K562 (cell line): Measurements from ENCODE around the gene USP46. TPM values are rescaled to one million over a fixed set of nuclear protein-coding genes. Genes with fewer than 3 reads are reported as not detected.

Experiments used
- ATAC-seq: fragments of 200-7000 bp; cut with Tn5 transposase; 3 replicates; pipeline ENCODE4 v1.9.1; 2020; ENCODE audit warnings: moderate library complexity
- BruUV-seq: library from RNA; stranded (reverse); fragments of 400-500 nt; replicated peaks from 2 replicates; lab custom pipeline; 2021; lab: Mats Ljungman, UMichigan
- CTCF ChIA-PET: fragments of 300-600 bp; formaldehyde crosslinking; extraction: SDS; loops from one replicate; lab custom pipeline; 2021; ENCODE audit warnings: low intra/inter-chr PET ratio; lab: Yijun Ruan, JAX
- POLR2A ChIA-PET: fragments of 300-600, 350-650 bp; sonication (Branson Sonifier 250); formaldehyde crosslinking; extraction: SDS; loops from one replicate; lab custom pipeline; 2021; ENCODE audit warnings: antibody characterized with exemption, inconsistent platforms; lab: Yijun Ruan, JAX
- DNase-seq, 4 experiments: peaks; one replicate each; pipeline versions ENCODE4 v3.0.0 to v3.0.0-alpha.2; 2011 to 2018; ENCODE audit warnings: low spot score in 3 of 4, mixed read lengths in 3 of 4; ENCODE audit errors: extremely low read depth in 1 of 4
- FAIRE-seq: peaks from 2 replicates; lab custom pipeline; 2011; peaks lifted over from hg19 to GRCh38; lab: Jason Lieb, UNC
- H2AFZ ChIP-seq: 2 replicates; pipeline ENCODE4 v1.6.0; 2011; ENCODE audit warnings: low read depth, low read length, control low read depth, inconsistent platforms
- H3K27ac ChIP-seq: fragments of 200-600 bp; 3 replicates; pipeline ENCODE4 v1.8.0; 2011; ENCODE audit warnings: low read depth, mild to moderate bottlenecking, control low read depth, inconsistent platforms, low read length, moderate library complexity, mixed read lengths; ENCODE audit errors: extremely low read depth
- H3K27me3 ChIP-seq, 2 experiments: fragments of 300-600 bp in 1 of 2; 2 replicates in 1 of 2; 3 replicates in 1 of 2; pipeline versions ENCODE4 v1.6.0 to v1.8.0; 2011; ENCODE audit warnings: inconsistent platforms in 2 of 2, low read length in 2 of 2, mild to moderate bottlenecking in 1 of 2, mixed read lengths in 1 of 2, moderate library complexity in 1 of 2; ENCODE audit not compliant: control insufficient read depth in 2 of 2, insufficient read depth in 2 of 2
- H3K36me3 ChIP-seq: fragments of 300-600 bp; 3 replicates; pipeline ENCODE4 v1.8.0; 2011; ENCODE audit warnings: mild to moderate bottlenecking, low read length, inconsistent platforms; ENCODE audit not compliant: control insufficient read depth, insufficient read depth
- H3K4me1 ChIP-seq, 2 experiments: fragments of 200-600 bp in 1 of 2; replicated peaks in 1 of 2; 2 replicates in 1 of 2; 3 replicates in 1 of 2; pipeline versions ENCODE4 v1.5.1 to v1.8.0; 2011; ENCODE audit warnings: inconsistent platforms in 2 of 2, low read length in 2 of 2, mild to moderate bottlenecking in 1 of 2, mixed read lengths in 1 of 2, moderate library complexity in 1 of 2; ENCODE audit not compliant: control insufficient read depth in 2 of 2, insufficient read depth in 2 of 2
- H3K4me2 ChIP-seq: 2 replicates; pipeline ENCODE4 v1.6.1; 2011; ENCODE audit warnings: low read length, control low read depth, inconsistent platforms, mixed read lengths; ENCODE audit not compliant: insufficient read depth
- H3K4me3 ChIP-seq: fragments of 200-600 bp; sonication (generic), shearing (Covaris generic); 2 replicates; pipeline ENCODE4 v1.5.1; 2016; ENCODE audit warnings: control low read depth, inconsistent platforms
- H3K79me2 ChIP-seq: fragments of 200-600 bp; 3 replicates; pipeline ENCODE4 v1.8.0; 2011; ENCODE audit warnings: low read length, inconsistent platforms; ENCODE audit not compliant: control insufficient read depth, insufficient read depth
- H3K9ac ChIP-seq, 2 experiments: 2 replicates each; pipeline versions ENCODE4 v1.6.0 to v1.6.1; 2011; ENCODE audit warnings: low read depth in 2 of 2, low read length in 2 of 2, control low read depth in 1 of 2, inconsistent platforms in 1 of 2, mild to moderate bottlenecking in 1 of 2, mixed read lengths in 1 of 2; ENCODE audit not compliant: insufficient read depth in 1 of 2
- H3K9me1 ChIP-seq: one replicate; pipeline ENCODE4 v1.6.0; 2011; ENCODE audit warnings: inconsistent platforms, mild to moderate bottlenecking, low read length, moderate library complexity; ENCODE audit not compliant: control insufficient read depth, insufficient read depth
- H3K9me3 ChIP-seq: replicated peaks from 2 replicates; pipeline ENCODE4 v1.5.1; 2011; ENCODE audit warnings: low read depth, low read length, inconsistent platforms; ENCODE audit not compliant: control insufficient read depth, insufficient read depth
- H4K20me1 ChIP-seq: replicated peaks from 2 replicates; pipeline ENCODE4 v1.6.1; 2011; ENCODE audit warnings: low read length, inconsistent platforms, mixed read lengths; ENCODE audit not compliant: control insufficient read depth, insufficient read depth
- CHD4 ChIP-seq: fragments of 200-600 bp; sonication (generic); IDR thresholded peaks from 3 replicates; pipeline ENCODE4 v1.6.1; 2012; ENCODE audit warnings: low read depth, mild to moderate bottlenecking, mixed read lengths, low read length, inconsistent platforms; ENCODE audit not compliant: insufficient read depth, insufficient replicate concordance, poor library complexity, severe bottlenecking
- GTF2E2 ChIP-seq: fragments of 200-800 bp; sonication (Bioruptor generic); IDR thresholded peaks from 2 replicates; pipeline ENCODE4 v1.6.1; 2016; ENCODE audit warnings: missing genetic modification characterization, missing compliant biosample characterization
- HDAC6 ChIP-seq: IDR thresholded peaks from 2 replicates; pipeline ENCODE4 v1.6.1; 2012; ENCODE audit warnings: low read depth, mild to moderate bottlenecking, control low read depth, inconsistent platforms, low read length, moderate library complexity
- HIVEP1 ChIP-seq: fragments of 250-450 bp; sonication (Bioruptor Pico); IDR thresholded peaks from 2 replicates; pipeline ENCODE4 v1.4.0; 2020; ENCODE audit warnings: mild to moderate bottlenecking
- HNRNPK ChIP-seq: fragments of 200-400 bp; formaldehyde crosslinking; IDR thresholded peaks from one replicate; pipeline ENCODE4 v1.6.1; 2018; ENCODE audit warnings: mild to moderate bottlenecking, low read depth, low read length; ENCODE audit not compliant: poor library complexity, severe bottlenecking
- NR4A1 ChIP-seq, 2 experiments: fragments of 250-450 bp in 1 of 2; fragments of 450-650 bp in 1 of 2; sonication (Bioruptor Pico) in 1 of 2; IDR thresholded peaks; 2 replicates each; pipeline versions ENCODE4 v1.4.0 to v1.6.1; 2016 to 2020; ENCODE audit warnings: mild to moderate bottlenecking in 2 of 2, missing compliant biosample characterization in 1 of 2, missing genetic modification characterization in 1 of 2, moderate library complexity in 1 of 2
- POLR2G ChIP-seq: fragments of 200-400 bp; formaldehyde crosslinking; IDR thresholded peaks from 2 replicates; pipeline ENCODE4 v1.6.1; 2017; ENCODE audit warnings: low read depth, mild to moderate bottlenecking, antibody characterized with exemption, low read length, moderate library complexity
- POLR3A ChIP-seq: IDR thresholded peaks from 2 replicates; pipeline ENCODE4 v1.6.1; 2011; ENCODE audit warnings: borderline replicate concordance, mild to moderate bottlenecking, moderate library complexity; ENCODE audit not compliant: insufficient read length, insufficient read depth; ENCODE audit errors: extremely low read depth
- RHOXF2B ChIP-seq: fragments of 250-450 bp; sonication (Bioruptor Pico); conservative IDR thresholded peaks from 2 replicates; pipeline ENCODE4 v1.5.1; 2021
- SETDB1 ChIP-seq: IDR thresholded peaks from one replicate; pipeline ENCODE4 v1.6.1; 2012; ENCODE audit warnings: low read length, control low read depth, inconsistent platforms
- XRCC5 ChIP-seq: fragments of 200-400 bp; formaldehyde crosslinking; IDR thresholded peaks from 2 replicates; pipeline ENCODE4 v1.6.1; 2017; ENCODE audit warnings: low read depth, mild to moderate bottlenecking, low read length
- YY1 ChIP-seq, 3 experiments: IDR thresholded peaks; 2 replicates each; pipeline ENCODE4 v1.6.1; 2011; ENCODE audit warnings: low read length in 2 of 3, mild to moderate bottlenecking in 2 of 3, moderate library complexity in 2 of 3, borderline replicate concordance in 1 of 3, control low read depth in 1 of 3, low read depth in 1 of 3; ENCODE audit not compliant: insufficient read depth in 3 of 3, insufficient replicate concordance in 2 of 3, control insufficient read depth in 1 of 3, insufficient read length in 1 of 3; ENCODE audit errors: extremely low read depth in 1 of 3
- ZNF395 ChIP-seq: fragments of 200-800 bp; sonication (Bioruptor generic); IDR thresholded peaks from 2 replicates; pipeline ENCODE4 v1.6.1; 2017; ENCODE audit warnings: missing genetic modification characterization, missing compliant biosample characterization
- ZNF507 ChIP-seq: conservative IDR thresholded peaks from 2 replicates; pipeline ENCODE4 v1.6.1; 2017; ENCODE audit warnings: missing genetic modification characterization, missing compliant biosample characterization
- ZNF76 ChIP-seq: fragments of 250-450 bp; sonication (Bioruptor Pico); IDR thresholded peaks from 2 replicates; pipeline ENCODE4 v1.4.0; 2020; ENCODE audit warnings: mild to moderate bottlenecking, moderate library complexity, borderline replicate concordance
- WGBS: fragments of 100-300 bp; shearing (Covaris generic); methylation state at CpG from one replicate; pipeline ENCODE4 v1.1.6; 2016; ENCODE audit warnings: low coverage, mixed read lengths; ENCODE audit not compliant: insufficient coverage; ENCODE audit errors: missing lambda C conversion rate; 5-methylcytosine and 5-hydroxymethylcytosine counted together
- in situ Hi-C: fragments of 300-500 bp; cut with MboI; formaldehyde crosslinking; loops from 4 replicates; pipeline ENCODE4 v1.15.0; 2018; ENCODE audit warnings: inconsistent platforms, mixed read lengths
- intact Hi-C: fragments of 100-400 bp; cut with micrococcal nuclease; formaldehyde crosslinking; loops from 2 replicates; pipeline ENCODE4 v1.14.2; 2022
- polyA plus RNA-seq, 8 experiments: library from polyadenylated mRNA; depleted of rRNA in 4 of 8; stranded (reverse) in 5 of 8; unstranded in 3 of 8; fragments of >200 nt; fragmentation: Nextera tagmentation in 2 of 8; fragmentation: Illumina TruSeq in 1 of 8; extraction: Ambion mirVana in 2 of 8; extraction: Trizol in 1 of 8; gene quantifications; 2 replicates each; pipeline versions ENCODE4 v1.2.1 to v1.2.3, GENCODE V29; 2011 to 2014; ENCODE audit warnings: inconsistent platforms in 1 of 8, missing spikeins in 1 of 8
- total RNA-seq, 7 experiments: library from RNA; depleted of rRNA in 6 of 7; stranded (reverse); fragments of >200 nt in 6 of 7; fragmentation: Illumina TruSeq in 2 of 7; extraction: Trizol in 2 of 7; gene quantifications; 2 replicates each; pipeline versions ENCODE4 v1.2.1 to v1.2.3, GENCODE V29; 2011 to 2021; ENCODE audit warnings: low replicate concordance in 1 of 7
- TF ChIP-seq, protein P1 (sequence below), 2 experiments: fragments of 450-650 bp; IDR thresholded peaks; 2 replicates each; pipeline ENCODE4 v1.6.1; 2016

Gene USP46
- total and polyA plus RNA-seq, 9 of the 15 experiments (the other 6 are each of a cell fraction or from before 2014, with no cell fraction given) = 3.0 to 11.7 (median 8.4) TPM

GRCh38 chr4:52606726-52607125 is 52.4 kb downstream of the USP46 start (continued):
- TF ChIP-seq SETDB1 (no peak), XRCC5 (no peak), ZNF76 (CRISPR knock-in tag) (no peak), RHOXF2B (CRISPR knock-in tag) (no peak), GTF2E2 (tag) (no peak)

- intact Hi-C loops (no loop called here), in situ Hi-C loops (no loop called here)
- BruUV-seq = no TSS peak
- POLR2A ChIA-PET = no interaction called here
- WGBS = 82% methylated on average over 2 of the region's 2 CpGs
- ATAC-seq (no peak), FAIRE-seq (no peak), DNase-seq (no peak)
- Histone ChIP-seq H3K9me1 (no peaks in the 10 kb centered on the region), H3K4me2 (no peak overlapping the region), H3K4me1 (no peaks in the 10 kb centered on the region), H3K9me3 (no peaks in the 10 kb centered on the region; the same call in 1 of the 2 replicates), H2AFZ (no peak overlapping the region), H3K79me2 (no peaks in the 10 kb centered on the region), H4K20me1 (no peaks in the 10 kb centered on the region), H3K27me3 (no peaks in the 10 kb centered on the region), H3K27ac (no peak overlapping the region), H3K36me3 (peaks cover 9% of the 10 kb centered on the region; the same call in 1 of the 3 replicates), H3K9ac (no peak overlapping the region), H3K4me3 (no peak overlapping the region)
- CTCF ChIA-PET = no interaction called here
- TF ChIP-seq CHD4 = no peak
- TF ChIP-seq HIVEP1 = no peak
- no peak for TF ChIP-seq NR4A1 (CRISPR knock-in tag; IDR thresholded peaks at IDR 0.05)
- TF ChIP-seq NR4A1 (tag; IDR thresholded peaks at IDR 0.05) = no peak
- no peak for TF ChIP-seq POLR2G
- no peak for TF ChIP-seq YY1 (IDR thresholded peaks at IDR 0.05; ENCODE audit: borderline replicate concordance in 1 of 3, control insufficient read depth in 1 of 3, extremely low read depth in 1 of 3, insufficient read depth in 3 of 3, insufficient read length in 1 of 3, insufficient replicate concordance in 2 of 3, low read depth in 1 of 3, low read length in 2 of 3)
- TF ChIP-seq, protein P1, sequence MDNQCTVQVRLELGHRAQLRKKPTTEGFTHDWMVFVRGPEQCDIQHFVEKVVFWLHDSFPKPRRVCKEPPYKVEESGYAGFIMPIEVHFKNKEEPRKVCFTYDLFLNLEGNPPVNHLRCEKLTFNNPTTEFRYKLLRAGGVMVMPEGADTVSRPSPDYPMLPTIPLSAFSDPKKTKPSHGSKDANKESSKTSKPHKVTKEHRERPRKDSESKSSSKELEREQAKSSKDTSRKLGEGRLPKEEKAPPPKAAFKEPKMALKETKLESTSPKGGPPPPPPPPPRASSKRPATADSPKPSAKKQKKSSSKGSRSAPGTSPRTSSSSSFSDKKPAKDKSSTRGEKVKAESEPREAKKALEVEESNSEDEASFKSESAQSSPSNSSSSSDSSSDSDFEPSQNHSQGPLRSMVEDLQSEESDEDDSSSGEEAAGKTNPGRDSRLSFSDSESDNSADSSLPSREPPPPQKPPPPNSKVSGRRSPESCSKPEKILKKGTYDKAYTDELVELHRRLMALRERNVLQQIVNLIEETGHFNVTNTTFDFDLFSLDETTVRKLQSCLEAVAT (IDR thresholded peaks at IDR 0.05) = no peak
- TF ChIP-seq ZNF507 (tag) = no peak
- no peak for TF ChIP-seq POLR3A
- no peak for TF ChIP-seq ZNF395 (CRISPR knock-in tag)
- no peak for TF ChIP-seq HDAC6
- no peak for TF ChIP-seq HNRNPK
Measured at GRCh38 chr4:52606040-52606439, 53.1 kb downstream of the USP46 start.
